OCI-LY7 (cell line): ENCODE results near the gene ZNF324B. TPM values are rescaled to one million over a fixed set of nuclear protein-coding genes. Genes with fewer than 3 reads are reported as not detected.

Experiments used
- BruUV-seq: library from RNA; stranded (reverse); fragments of 400-500 nt; replicated peaks from 2 replicates; lab custom pipeline; 2021; lab: Mats Ljungman, UMichigan
- CTCF ChIA-PET: fragments of 300-600 bp; sonication (Branson Sonifier 250); formaldehyde crosslinking; loops from one replicate; lab custom pipeline; 2022; ENCODE audit warnings: antibody characterized with exemption; ENCODE audit not compliant: unreplicated experiment; lab: Charles Lee
- POLR2A ChIA-PET: fragments of 300-600 bp; sonication (Branson Sonifier 250); formaldehyde crosslinking; loops from one replicate; lab custom pipeline; 2022; ENCODE audit warnings: antibody characterized with exemption; lab: Charles Lee
- DNase-seq: peaks from one replicate; pipeline ENCODE4 v3.0.0-alpha.2; 2015; ENCODE audit warnings: low spot score
- H2AFZ ChIP-seq: fragments of 200-600 bp; sonication (generic), shearing (Covaris generic); 2 replicates; pipeline ENCODE4 v1.6.1; 2014; ENCODE audit warnings: mild to moderate bottlenecking, antibody characterized with exemption, low read length, moderate library complexity
- H3K27ac ChIP-seq: fragments of 200-600 bp; sonication (generic); 2 replicates; pipeline ENCODE4 v1.5.1; 2014; ENCODE audit warnings: mixed run types, low read depth, mild to moderate bottlenecking, moderate library complexity, low read length, inconsistent platforms; ENCODE audit not compliant: poor library complexity, severe bottlenecking
- H3K36me3 ChIP-seq: fragments of 200-600 bp; sonication (generic); 2 replicates; pipeline ENCODE4 v1.6.1; 2014; ENCODE audit warnings: mild to moderate bottlenecking, antibody characterized with exemption, low read length, moderate library complexity, mixed read lengths; ENCODE audit not compliant: insufficient read depth
- H3K4me1 ChIP-seq: fragments of 200-600 bp; sonication (generic); 2 replicates; pipeline ENCODE4 v1.5.1; 2014; ENCODE audit warnings: mild to moderate bottlenecking, low read length; ENCODE audit not compliant: insufficient read depth, poor library complexity, severe bottlenecking
- H3K4me2 ChIP-seq: fragments of 200-600 bp; sonication (generic); 2 replicates; pipeline ENCODE4 v1.6.1; 2014; ENCODE audit warnings: mild to moderate bottlenecking, low read length
- H3K4me3 ChIP-seq: fragments of 200-600 bp; sonication (generic); 2 replicates; pipeline ENCODE4 v1.5.1; 2014; ENCODE audit warnings: mild to moderate bottlenecking, low read depth, low read length; ENCODE audit not compliant: poor library complexity, severe bottlenecking
- H3K79me2 ChIP-seq: fragments of 200-600 bp; sonication (generic); 2 replicates; pipeline ENCODE4 v1.6.1; 2016; ENCODE audit warnings: low read depth, mild to moderate bottlenecking, low read length, moderate library complexity, mixed read lengths; ENCODE audit not compliant: insufficient read depth
- H3K9me2 ChIP-seq: fragments of 200-600 bp; sonication (generic); 2 replicates; pipeline ENCODE4 v1.6.1; 2016; ENCODE audit warnings: mild to moderate bottlenecking, low read length, mixed read lengths; ENCODE audit not compliant: insufficient read depth
- H3K9me3 ChIP-seq: fragments of 200-600 bp; sonication (generic); 2 replicates; pipeline ENCODE4 v1.6.1; 2014; ENCODE audit warnings: mild to moderate bottlenecking, mixed run types, low read length, mixed read lengths
- H4K20me1 ChIP-seq: fragments of 200-600 bp; sonication (generic); 2 replicates; pipeline ENCODE4 v1.6.1; 2014; ENCODE audit warnings: mild to moderate bottlenecking, antibody characterized with exemption, low read length, moderate library complexity, mixed read lengths; ENCODE audit not compliant: insufficient read depth
- CTCF ChIP-seq: fragments of 200-600 bp; sonication (generic); conservative IDR thresholded peaks from 2 replicates; pipeline ENCODE4 v1.5.1; 2014; ENCODE audit warnings: mild to moderate bottlenecking, antibody characterized with exemption, low read length, moderate library complexity, mixed read lengths
- EZH2phosphoT487 ChIP-seq: fragments of 200-600 bp; sonication (generic); IDR thresholded peaks from 2 replicates; pipeline ENCODE4 v1.6.1; 2018; ENCODE audit warnings: low read depth, borderline replicate concordance, mild to moderate bottlenecking, mixed run types, antibody characterized with exemption, low read length, moderate library complexity, mixed read lengths
- intact Hi-C: fragments of 100-400 bp; cut with micrococcal nuclease; formaldehyde crosslinking; loops from one replicate; pipeline ENCODE4 v1.10.0; 2022; ENCODE audit not compliant: unreplicated experiment
- total RNA-seq, 2 experiments: library from RNA; depleted of rRNA in 1 of 2; stranded (reverse); fragments of >200 nt in 1 of 2; shearing (Covaris generic) in 1 of 2; gene quantifications; 2 replicates each; pipeline ENCODE4 v1.2.3, GENCODE V29; 2014 to 2022

ZNF324B gene
- total RNA-seq, 2 experiments from 2014 or later, result 13.8 to 14.5 TPM

DNA sequence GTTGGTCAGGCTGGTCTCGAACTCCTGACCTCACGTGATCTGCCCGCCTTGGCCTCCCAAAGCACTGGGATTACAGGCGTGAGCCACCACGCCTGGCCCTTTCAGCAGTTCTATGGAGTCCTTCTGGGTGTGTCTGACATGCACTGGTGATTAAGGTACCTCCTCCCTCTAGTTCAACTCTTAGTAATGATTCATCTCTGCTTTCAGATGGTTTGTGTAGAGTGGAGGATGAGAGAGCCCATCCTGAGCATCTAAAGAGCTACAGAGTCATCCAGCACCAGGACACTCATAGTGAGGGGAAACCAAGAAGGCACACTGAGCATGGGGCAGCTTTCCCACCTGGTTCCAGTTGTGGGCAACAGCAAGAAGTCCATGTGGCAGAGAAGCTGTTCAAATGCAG, 34.8 kb upstream of the ZNF324B start:
- Histone ChIP-seq H3K79me2 (no peaks in the 10 kb centered on the region), H3K9me2 (no peaks in the 10 kb centered on the region), H2AFZ (no peak overlapping the region), H3K4me3 (no peak overlapping the region), H3K27ac (no peak overlapping the region), H4K20me1 (no peaks in the 10 kb centered on the region), H3K4me1 (no peaks in the 10 kb centered on the region), H3K9me3 (no peaks in the 10 kb centered on the region), H3K36me3 (peaks cover 46% of the 10 kb centered on the region), H3K4me2 (no peak overlapping the region)
- BruUV-seq, result no TSS peak
- POLR2A ChIA-PET, result no interaction called here
- no peak for TF ChIP-seq EZH2phosphoT487
- intact Hi-C loops, result no loop called here
- DNase-seq, result no peak
- CTCF ChIA-PET, result no interaction called here

DNA sequence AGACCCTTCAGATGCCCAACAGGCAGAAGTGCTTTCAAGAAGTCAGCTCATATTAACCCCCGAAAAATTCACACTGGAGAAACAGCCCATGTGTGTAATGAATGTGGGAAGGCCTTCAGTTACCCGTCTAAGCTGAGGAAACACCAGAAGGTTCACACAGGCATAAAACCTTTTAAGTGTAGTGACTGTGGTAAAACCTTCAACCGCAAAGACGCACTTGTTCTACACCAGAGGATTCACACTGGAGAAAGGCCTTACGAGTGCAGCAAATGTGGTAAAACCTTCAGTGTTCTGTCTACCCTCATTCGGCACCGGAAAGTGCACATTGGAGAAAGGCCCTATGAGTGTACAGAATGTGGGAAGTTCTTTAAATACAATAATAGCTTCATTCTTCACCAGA, 34.4 kb upstream of the ZNF324B start:
- H3K4me3 ChIP-seq, result no peak overlapping the region
- H3K9me3 ChIP-seq, result no peaks in the 10 kb centered on the region
- H4K20me1 ChIP-seq, result no peaks in the 10 kb centered on the region
- TF ChIP-seq CTCF (no peak), EZH2phosphoT487 (no peak)
- H3K36me3 ChIP-seq, result peaks cover 46% of the 10 kb centered on the region
- H3K27ac ChIP-seq, result no peak overlapping the region
- H2AFZ ChIP-seq, result no peak overlapping the region
- no TSS peak for BruUV-seq
- CTCF ChIA-PET, result no interaction called here
- no peak overlapping the region for H3K4me2 ChIP-seq
- POLR2A ChIA-PET, result no interaction called here
- no peaks in the 10 kb centered on the region for H3K4me1 ChIP-seq
- intact Hi-C loops, result no loop called here
- no peaks in the 10 kb centered on the region for H3K9me2 ChIP-seq
- no peaks in the 10 kb centered on the region for H3K79me2 ChIP-seq
- DNase-seq, result no peak

DNA sequence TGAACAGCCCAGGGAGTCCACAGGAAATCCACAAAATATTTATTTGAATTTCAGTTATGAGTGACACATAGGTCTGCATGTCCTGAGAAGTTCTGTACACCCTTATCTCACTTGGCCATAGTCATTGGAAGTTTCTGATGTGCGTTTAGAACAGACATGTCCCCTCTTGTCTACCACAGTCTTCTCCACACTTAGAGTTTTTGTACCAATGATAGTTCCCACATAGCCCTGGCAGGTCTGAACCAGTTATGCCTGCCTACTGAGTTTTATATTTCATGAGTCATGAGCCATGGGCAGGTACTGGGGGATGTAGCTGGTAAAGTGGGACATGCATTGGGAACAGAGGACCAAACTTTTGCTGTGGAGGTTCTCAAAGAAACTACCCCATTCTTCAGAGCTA, 22.8 kb upstream of the ZNF324B start:
- H3K4me3 ChIP-seq, result no peak overlapping the region
- peaks cover 5% of the 10 kb centered on the region for H3K4me1 ChIP-seq
- ChIA-PET POLR2A (no interaction called here), CTCF (no interaction called here)
- no peaks in the 10 kb centered on the region for H3K79me2 ChIP-seq
- DNase-seq, result no peak
- H3K36me3 ChIP-seq, result no peaks in the 10 kb centered on the region; the same call in 1 of the 2 replicates
- no peak overlapping the region for H3K27ac ChIP-seq
- no peaks in the 10 kb centered on the region for H3K9me2 ChIP-seq
- no TSS peak for BruUV-seq
- H4K20me1 ChIP-seq, result no peaks in the 10 kb centered on the region
- intact Hi-C loops, result no loop called here
- H3K9me3 ChIP-seq, result no peaks in the 10 kb centered on the region
- H3K4me2 ChIP-seq, result no peak overlapping the region
- TF ChIP-seq CTCF, result no peak
- no peak for TF ChIP-seq EZH2phosphoT487
- no peak overlapping the region for H2AFZ ChIP-seq
